Activated CD8-positive, alpha-beta memory T cell treated with anti-CD3 and anti-CD28 coated beads, Interleukin-2, amount 10 ng/mL, durations not matched to agents 7 days and 5 days (primary cell): ENCODE measurements around the gene COL13A1. TPM values are rescaled to one million over a fixed set of nuclear protein-coding genes. Genes with fewer than 3 reads are reported as not detected.

Source experiments
- ATAC-seq: fragments of 150-1000 bp; cut with Tn5 transposase; one replicate; pipeline ENCODE4 v1.10.0; 2021; ENCODE audit warnings: moderate library complexity
- CTCF ChIA-PET: fragments of 350-600 bp; sonication (Branson Sonifier 250); formaldehyde crosslinking; loops from one replicate; lab custom pipeline; 2021; ENCODE audit warnings: antibody characterized with exemption; lab: Charles Lee
- DNase-seq: peaks from one replicate; pipeline ENCODE4 v3.0.0-alpha.2; 2020
- H3K27ac Mint-ChIP-seq: one replicate; pipeline ENCODE4 v1.8.0; 2021; ENCODE audit warnings: mild to moderate bottlenecking, mixed read lengths
- H3K27me3 Mint-ChIP-seq: one replicate; pipeline ENCODE4 v1.8.0; 2021; ENCODE audit warnings: mixed read lengths
- H3K36me3 Mint-ChIP-seq: one replicate; pipeline ENCODE4 v1.8.0; 2021; ENCODE audit warnings: mild to moderate bottlenecking, mixed read lengths
- H3K4me1 Mint-ChIP-seq: one replicate; pipeline ENCODE4 v1.8.0; 2021; ENCODE audit warnings: mixed read lengths
- H3K4me3 Mint-ChIP-seq: one replicate; pipeline ENCODE4 v1.8.0; 2021; ENCODE audit warnings: mild to moderate bottlenecking, moderate library complexity, mixed read lengths
- H3K9me3 Mint-ChIP-seq: one replicate; pipeline ENCODE4 v1.8.0; 2022; ENCODE audit warnings: low read depth, mixed read lengths
- total RNA-seq, 2 experiments: library from RNA; stranded (reverse); gene quantifications; one replicate each; pipeline ENCODE4 v1.2.3, GENCODE V29; 2021

Gene COL13A1
- total RNA-seq, 2 experiments from 2014 or later: not detected

GRCh38 chr10:69800665-69801064 lies 1.0 kb upstream of the COL13A1 start:
- H3K27ac Mint-ChIP-seq: no peak overlapping the region
- no peak overlapping the region for H3K4me3 Mint-ChIP-seq
- peaks cover 6% of the 10 kb centered on the region for H3K4me1 Mint-ChIP-seq
- DNase-seq (no peak), ATAC-seq (no peak)
- peaks cover 64% of the 10 kb centered on the region for H3K27me3 Mint-ChIP-seq
- H3K36me3 Mint-ChIP-seq: no peaks in the 10 kb centered on the region
- no peaks in the 10 kb centered on the region for H3K9me3 Mint-ChIP-seq
- CTCF ChIA-PET: interaction anchor here (0.9 to 1.3 kb wide), 3 partner anchors 11 to 285 kb away, joined by 3 to 5 read pairs (median 4); no protein-coding TSS in a partner anchor

- Mint-ChIP-seq H3K9me3 (no peaks in the 10 kb centered on the region), H3K27me3 (peaks cover 66% of the 10 kb centered on the region), H3K4me3 (no peak overlapping the region), H3K4me1 (peaks cover 6% of the 10 kb centered on the region), H3K27ac (no peak overlapping the region), H3K36me3 (no peaks in the 10 kb centered on the region)
- DNase-seq: peak; percentile 49
- CTCF ChIA-PET: interaction anchor here (0.9 to 1.3 kb wide), 3 partner anchors 11 to 286 kb away, joined by 3 to 5 read pairs (median 4); no protein-coding TSS in a partner anchor
- ATAC-seq: peak; percentile 55
These were observed 642 bp upstream of the COL13A1 start for GRCh38 chr10:69801094-69801433.

GRCh38 chr10:69802424-69803161 lies 887 bp downstream of the COL13A1 start:
- no peak overlapping the region for H3K27ac Mint-ChIP-seq
- H3K4me3 Mint-ChIP-seq: no peak overlapping the region
- H3K36me3 Mint-ChIP-seq: no peaks in the 10 kb centered on the region
- no peak for DNase-seq
- CTCF ChIA-PET: no interaction called here
- H3K9me3 Mint-ChIP-seq: no peaks in the 10 kb centered on the region
- ATAC-seq: no peak
- peaks cover 65% of the 10 kb centered on the region for H3K27me3 Mint-ChIP-seq
- H3K4me1 Mint-ChIP-seq: peaks cover 6% of the 10 kb centered on the region

- ATAC-seq (no peak), DNase-seq (no peak)
- Mint-ChIP-seq H3K4me3 (no peak overlapping the region), H3K27ac (no peak overlapping the region), H3K27me3 (peaks cover 55% of the 10 kb centered on the region), H3K9me3 (no peaks in the 10 kb centered on the region), H3K4me1 (peaks cover 6% of the 10 kb centered on the region), H3K36me3 (no peaks in the 10 kb centered on the region)
- CTCF ChIA-PET: interaction anchor here (1.2 kb wide), 1 partner anchor 36 kb away, joined by 3 read pairs; no protein-coding TSS in a partner anchor
These were observed 2.1 kb downstream of the COL13A1 start for GRCh38 chr10:69803809-69804208.

GRCh38 chr10:69804775-69805174 lies 3.1 kb downstream of the COL13A1 start:
- CTCF ChIA-PET: interaction anchor here (1.2 kb wide), 1 partner anchor 35 kb away, joined by 3 read pairs; no protein-coding TSS in a partner anchor

GRCh38 chr10:69807122-69807521 lies 5.4 kb downstream of the COL13A1 start:
- H3K36me3 Mint-ChIP-seq: no peaks in the 10 kb centered on the region
- H3K27ac Mint-ChIP-seq: no peak overlapping the region
- DNase-seq: no peak
- H3K9me3 Mint-ChIP-seq: no peaks in the 10 kb centered on the region
- ATAC-seq: no peak
- H3K4me3 Mint-ChIP-seq: no peak overlapping the region
- CTCF ChIA-PET: no interaction called here
- H3K27me3 Mint-ChIP-seq: peaks cover 25% of the 10 kb centered on the region
- H3K4me1 Mint-ChIP-seq: no peaks in the 10 kb centered on the region

More at GRCh38 chr10:69804775-69805174, 3.1 kb downstream of the COL13A1 start:
- Mint-ChIP-seq H3K4me3 (no peak overlapping the region), H3K9me3 (no peaks in the 10 kb centered on the region), H3K27ac (no peak overlapping the region), H3K4me1 (peaks cover 6% of the 10 kb centered on the region), H3K36me3 (no peaks in the 10 kb centered on the region), H3K27me3 (peaks cover 46% of the 10 kb centered on the region)
- DNase-seq (no peak), ATAC-seq (no peak)

- CTCF ChIA-PET: interaction anchor here (0.9 kb wide), 1 partner anchor 19 kb away, joined by 3 read pairs; no protein-coding TSS in a partner anchor
- Mint-ChIP-seq H3K36me3 (no peaks in the 10 kb centered on the region), H3K4me1 (no peaks in the 10 kb centered on the region), H3K27ac (no peak overlapping the region), H3K9me3 (no peaks in the 10 kb centered on the region), H3K4me3 (no peak overlapping the region), H3K27me3 (peaks cover 24% of the 10 kb centered on the region)
- DNase-seq (no peak), ATAC-seq (no peak)
These were observed 6.0 kb downstream of the COL13A1 start for GRCh38 chr10:69807696-69808095.

GRCh38 chr10:69809318-69809717 lies 7.6 kb downstream of the COL13A1 start:
- no peaks in the 10 kb centered on the region for H3K9me3 Mint-ChIP-seq

GRCh38 chr10:69810097-69810496 lies 8.4 kb downstream of the COL13A1 start:
- Mint-ChIP-seq H3K27ac (no peak overlapping the region), H3K36me3 (no peaks in the 10 kb centered on the region), H3K9me3 (no peaks in the 10 kb centered on the region), H3K27me3 (peaks cover 4% of the 10 kb centered on the region), H3K4me1 (no peaks in the 10 kb centered on the region), H3K4me3 (no peak overlapping the region)
- ATAC-seq: no peak
- DNase-seq: no peak
- CTCF ChIA-PET: no interaction called here

More at GRCh38 chr10:69809318-69809717, 7.6 kb downstream of the COL13A1 start:
- CTCF ChIA-PET: no interaction called here
- no peak overlapping the region for H3K4me3 Mint-ChIP-seq
- H3K36me3 Mint-ChIP-seq: no peaks in the 10 kb centered on the region
- no peaks in the 10 kb centered on the region for H3K4me1 Mint-ChIP-seq
- DNase-seq (no peak), ATAC-seq (no peak)
- peaks cover 11% of the 10 kb centered on the region for H3K27me3 Mint-ChIP-seq
- H3K27ac Mint-ChIP-seq: no peak overlapping the region

GRCh38 chr10:69810675-69811397 lies 9.1 kb downstream of the COL13A1 start:
- ATAC-seq (no peak), DNase-seq (no peak)
- CTCF ChIA-PET: interaction anchor here (1.2 kb wide), 1 partner anchor 10 kb away, joined by 3 read pairs; no protein-coding TSS in a partner anchor
- Mint-ChIP-seq H3K9me3 (no peaks in the 10 kb centered on the region), H3K4me3 (no peak overlapping the region), H3K4me1 (no peaks in the 10 kb centered on the region), H3K27ac (no peak overlapping the region), H3K36me3 (no peaks in the 10 kb centered on the region), H3K27me3 (peaks cover 3% of the 10 kb centered on the region)

GRCh38 chr10:69813632-69814031 lies 11.9 kb downstream of the COL13A1 start:
- ATAC-seq (no peak), DNase-seq (no peak)
- Mint-ChIP-seq H3K27me3 (peaks cover 17% of the 10 kb centered on the region), H3K36me3 (no peaks in the 10 kb centered on the region), H3K9me3 (no peaks in the 10 kb centered on the region), H3K4me1 (peaks cover 10% of the 10 kb centered on the region), H3K27ac (no peak overlapping the region), H3K4me3 (no peak overlapping the region)
- CTCF ChIA-PET: no interaction called here

GRCh38 chr10:69814251-69814650 lies 12.5 kb downstream of the COL13A1 start:
- H3K36me3 Mint-ChIP-seq: no peaks in the 10 kb centered on the region
- H3K27ac Mint-ChIP-seq: no peak overlapping the region
- H3K4me1 Mint-ChIP-seq: peaks cover 10% of the 10 kb centered on the region
- H3K27me3 Mint-ChIP-seq: peaks cover 17% of the 10 kb centered on the region
- ATAC-seq: no peak
- no peaks in the 10 kb centered on the region for H3K9me3 Mint-ChIP-seq
- CTCF ChIA-PET: no interaction called here
- H3K4me3 Mint-ChIP-seq: no peak overlapping the region
- no peak for DNase-seq

GRCh38 chr10:69815104-69815503 lies 13.4 kb downstream of the COL13A1 start:
- Mint-ChIP-seq H3K9me3 (peaks cover 2% of the 10 kb centered on the region), H3K4me1 (peaks cover 15% of the 10 kb centered on the region), H3K27ac (no peak overlapping the region), H3K4me3 (no peak overlapping the region), H3K27me3 (peaks cover 21% of the 10 kb centered on the region), H3K36me3 (peaks cover 4% of the 10 kb centered on the region)
- CTCF ChIA-PET: no interaction called here
- ATAC-seq (no peak), DNase-seq (no peak)
